Activated gamma-delta T cell treated with anti-CD3 and anti-CD28 coated beads, Interleukin-2, amount 50 U/mL, for 16 hours (primary cell): Measurements from ENCODE around the gene NAT14.
"Not testable (repeated sequence)": the region's sequence is repeated elsewhere in the genome, so short reads cannot be mapped to it uniquely, and the experiment has no call there.

ENCODE experiments used
- DNase-seq: peaks from one replicate; pipeline ENCODE4 v3.0.0-alpha.2; 2020; ENCODE audit warnings: low read depth

NAT14 gene

GRCh38 chr19:55484593-55485438 lies at the start of gene NAT14:
NAT14 (plus strand) TSS chr19:55485188; CDS start chr19:55485709, 521 bp downstream.
- peak; percentile 39 for DNase-seq

- no peak for DNase-seq
Measured at GRCh38 chr19:55436847-55437246, 48.1 kb upstream of the NAT14 start.

- no peak for DNase-seq
Measured at GRCh38 chr19:55437410-55437809, 47.6 kb upstream of the NAT14 start.

GRCh38 chr19:55439052-55439451 lies 45.9 kb upstream of the NAT14 start:
- no peak for DNase-seq

GRCh38 chr19:55440411-55441105 lies 44.4 kb upstream of the NAT14 start:
- no peak for DNase-seq

GRCh38 chr19:55441319-55441691 lies 43.7 kb upstream of the NAT14 start:
- no peak for DNase-seq

GRCh38 chr19:55441692-55442321 lies 43.2 kb upstream of the NAT14 start:
- DNase-seq, result no peak

GRCh38 chr19:55442372-55442961 lies 42.5 kb upstream of the NAT14 start:
- DNase-seq, result no peak

GRCh38 chr19:55443045-55443823 lies 41.8 kb upstream of the NAT14 start, which contains the start of gene SHISA7:
SHISA7 (minus strand) TSS chr19:55443300; CDS start chr19:55442863, 437 bp downstream.
- DNase-seq, result no peak

GRCh38 chr19:55443824-55444480 lies 41.0 kb upstream of the NAT14 start:
- no peak for DNase-seq

GRCh38 chr19:55444646-55445045 lies 40.3 kb upstream of the NAT14 start:
- no peak for DNase-seq

GRCh38 chr19:55446060-55446459 lies 38.9 kb upstream of the NAT14 start:
- no peak for DNase-seq

GRCh38 chr19:55447421-55448174 lies 37.4 kb upstream of the NAT14 start:
- no peak for DNase-seq

- DNase-seq, result not testable (repeated sequence)
Measured at GRCh38 chr19:55448175-55448490, 36.9 kb upstream of the NAT14 start.

GRCh38 chr19:55449469-55449868 lies 35.5 kb upstream of the NAT14 start:
- DNase-seq, result no peak

GRCh38 chr19:55451163-55451964 lies 33.6 kb upstream of the NAT14 start:
- no peak for DNase-seq

- DNase-seq, result no peak
Measured at GRCh38 chr19:55451965-55452748, 32.8 kb upstream of the NAT14 start.

- DNase-seq, result no peak
Measured at GRCh38 chr19:55452749-55453346, 32.1 kb upstream of the NAT14 start.
